Measurements from ENCODE around the gene STARD10. TPM values are rescaled to one million over a fixed set of nuclear protein-coding genes. Genes with fewer than 3 reads are reported as not detected.
A peak's percentile ranks its signal among the peaks of the same experiment; 100 is the strongest.

STARD10 gene
- total RNA-seq, 2 donors from 2014 or later, result 87.4 to 93.9 TPM

GRCh38 chr11:72723508-72723907, 70.3 kb downstream of the STARD10 start:
- intact Hi-C loops (cut with DNase I), result loop anchor here (10.0 kb wide), 1 partner anchor 451 kb away; no protein-coding TSS in a partner anchor
- ATAC-seq (no peak), DNase-seq (no peak)

GRCh38 chr11:72722050-72722748, 71.6 kb downstream of the STARD10 start:
- DNase-seq, result peak; percentile 90
- peak; percentile 86 to 87 for ATAC-seq
- intact Hi-C loops (cut with DNase I), result loop anchor here (10.0 kb wide), 1 partner anchor 453 kb away; no protein-coding TSS in a partner anchor

GRCh38 chr11:72721689-72722049, 72.2 kb downstream of the STARD10 start:
- DNase-seq (no peak), ATAC-seq (peak; percentile 10 to 32)
- intact Hi-C loops (cut with DNase I), result loop anchor here (10.0 kb wide), 1 partner anchor 453 kb away; no protein-coding TSS in a partner anchor

- DNase-seq (no peak), ATAC-seq (no peak)
- intact Hi-C loops (cut with DNase I), result loop anchor here (10.0 kb wide), 1 partner anchor 454 kb away; no protein-coding TSS in a partner anchor
Observed at GRCh38 chr11:72721276-72721675, 72.6 kb downstream of the STARD10 start.

- no peak for DNase-seq
- intact Hi-C loops (cut with DNase I), result loop anchor here (10.0 kb wide), 1 partner anchor 454 kb away; no protein-coding TSS in a partner anchor
- ATAC-seq, result no peak
Observed at GRCh38 chr11:72720784-72721183, 73.1 kb downstream of the STARD10 start.

DNA sequence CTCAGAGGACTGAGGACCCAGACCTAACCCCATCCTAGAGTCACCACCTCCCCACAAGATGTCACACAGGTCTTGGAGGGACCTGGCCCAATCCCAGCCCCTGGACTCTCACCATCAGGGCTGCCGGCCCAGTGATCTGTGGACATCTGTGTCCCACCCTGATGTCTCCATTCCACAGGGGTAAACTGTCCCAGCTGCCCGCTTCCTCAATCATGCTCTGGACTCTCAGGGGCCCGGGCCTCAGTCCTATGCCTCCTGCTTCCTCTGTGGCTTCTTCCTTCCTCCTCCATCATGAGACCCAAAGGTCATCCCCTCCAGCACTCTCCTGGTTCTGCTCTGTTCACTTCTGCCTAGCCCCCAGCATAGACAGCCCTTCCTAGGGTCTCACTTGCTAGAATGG, 73.8 kb downstream of the STARD10 start:
- DNase-seq (no peak), ATAC-seq (no peak)
- intact Hi-C loops (cut with DNase I), result loop anchor here (10.0 kb wide), 1 partner anchor 455 kb away; no protein-coding TSS in a partner anchor

- intact Hi-C loops (cut with DNase I), result no loop called here
- ATAC-seq (no peak), DNase-seq (no peak)
Observed at GRCh38 chr11:72719551-72719950, 74.3 kb downstream of the STARD10 start.

GRCh38 chr11:72719144-72719543, 74.7 kb downstream of the STARD10 start:
- intact Hi-C loops (cut with DNase I), result no loop called here
- DNase-seq (peak; percentile 62), ATAC-seq (peak; percentile 6 to 25)

DNA sequence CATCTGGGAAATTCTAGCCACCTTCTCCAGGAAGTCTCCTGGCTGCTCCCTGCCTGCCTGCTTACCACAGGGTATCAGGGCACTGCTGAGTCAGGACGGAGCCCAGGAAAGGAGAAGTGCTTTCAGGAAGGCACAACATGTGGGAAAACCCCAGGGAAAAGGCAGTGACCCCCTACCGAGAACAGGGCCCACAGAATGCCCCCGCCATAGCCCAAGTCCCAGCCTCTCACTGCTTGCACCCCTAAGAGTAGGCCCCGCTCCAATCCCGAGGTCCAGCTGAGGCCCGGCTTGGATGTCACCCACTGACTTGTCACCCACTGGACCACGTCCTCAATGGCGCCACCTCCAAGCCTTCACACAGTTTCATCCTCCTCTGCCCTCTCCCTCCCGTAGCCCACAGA, 75.7 kb downstream of the STARD10 start:
- intact Hi-C loops (cut with DNase I), result no loop called here
- no peak for DNase-seq
- no peak for ATAC-seq

DNA sequence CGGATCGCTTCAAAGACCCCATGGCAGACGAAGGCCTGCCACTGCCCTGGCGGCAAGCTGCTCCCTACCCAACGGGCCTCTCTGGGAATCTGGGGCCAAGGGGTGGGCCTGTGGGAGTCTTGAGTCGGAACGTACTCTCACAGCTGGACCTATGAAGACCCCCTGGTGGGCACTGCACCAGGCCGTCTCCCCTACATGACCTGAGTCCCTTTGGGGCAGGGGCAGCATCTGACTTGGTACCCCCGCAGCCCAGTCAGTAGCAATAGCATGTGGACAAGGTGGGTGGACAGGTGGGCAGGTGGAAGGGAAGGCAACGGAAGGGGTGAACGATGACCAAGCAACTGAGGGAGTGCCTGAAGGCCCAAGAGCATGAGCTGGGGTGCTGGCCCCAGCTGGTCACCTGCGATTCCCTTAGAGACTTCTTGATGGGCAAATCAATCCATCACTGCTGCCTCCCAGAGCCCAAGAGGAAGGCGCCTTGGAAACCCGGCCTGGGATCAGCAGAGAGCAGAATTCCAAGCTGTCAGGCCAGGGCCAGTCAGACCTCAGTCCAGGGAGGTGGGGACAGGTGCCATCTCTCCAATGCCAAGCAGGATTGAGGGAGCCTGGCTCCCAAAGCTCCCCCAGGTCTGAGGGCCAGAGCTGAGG, 76.9 kb downstream of the STARD10 start:
- ATAC-seq (no peak), DNase-seq (no peak)
- intact Hi-C loops (cut with DNase I), result no loop called here

GRCh38 chr11:72716290-72716689, 77.6 kb downstream of the STARD10 start:
- no peak for DNase-seq
- intact Hi-C loops (cut with DNase I), result no loop called here
- no peak for ATAC-seq

GRCh38 chr11:72712841-72713240, 81.0 kb downstream of the STARD10 start:
- no peak for DNase-seq
- intact Hi-C loops (cut with DNase I), result no loop called here
- ATAC-seq, result no peak

DNA sequence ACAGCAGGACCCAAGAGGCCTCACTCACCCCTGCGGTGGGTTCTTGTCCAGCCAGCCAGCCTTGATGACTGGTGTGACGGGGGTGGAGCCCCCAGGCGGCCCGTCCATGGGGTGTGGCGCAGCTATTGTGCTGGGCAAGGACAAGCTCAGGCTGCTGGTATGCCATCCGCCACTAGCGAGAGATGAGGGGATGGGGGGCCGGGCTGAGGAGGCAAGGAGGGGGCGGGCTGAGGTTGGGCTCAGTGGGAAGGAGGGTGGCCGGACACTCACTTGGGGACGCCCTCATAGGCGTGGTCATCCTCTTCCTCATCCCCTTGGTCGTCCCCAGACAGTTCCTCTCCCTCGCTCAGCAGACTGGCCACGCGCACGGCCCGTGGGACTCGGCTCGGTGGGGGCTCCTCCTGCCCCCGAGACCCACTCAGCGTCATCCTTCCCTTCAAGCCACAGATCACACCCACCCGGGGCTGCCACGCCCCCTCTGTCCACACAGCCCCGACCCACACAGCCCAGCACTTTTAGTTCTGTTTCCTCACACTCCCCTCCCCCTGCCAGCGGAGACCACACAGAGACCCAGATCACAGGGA, 81.6 kb downstream of the STARD10 start:
- ATAC-seq (peak; percentile 64 to 69), DNase-seq (peak; percentile 69)
- intact Hi-C loops (cut with DNase I), result no loop called here

DNA sequence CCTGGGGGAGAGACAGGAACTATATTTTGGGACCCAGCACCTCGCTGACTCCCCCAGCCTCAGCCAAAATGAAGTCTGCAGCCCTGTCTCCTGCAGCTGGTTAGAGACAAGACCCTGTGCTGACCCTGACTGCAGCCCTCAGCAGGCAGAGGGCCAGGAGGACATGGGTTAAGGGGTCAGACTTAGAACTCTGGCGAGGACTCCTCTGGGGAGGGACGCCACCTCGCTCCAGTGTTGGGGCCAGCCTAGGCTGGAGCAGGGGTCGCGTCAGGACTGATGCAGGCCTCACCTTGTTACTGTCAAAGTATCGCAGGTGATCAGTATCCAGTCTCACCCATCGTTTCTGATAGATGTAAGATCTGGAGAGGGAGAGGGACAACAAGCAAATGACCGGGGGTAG, 82.7 kb downstream of the STARD10 start:
- intact Hi-C loops (cut with DNase I), result no loop called here
- no peak for ATAC-seq
- no peak for DNase-seq

DNA sequence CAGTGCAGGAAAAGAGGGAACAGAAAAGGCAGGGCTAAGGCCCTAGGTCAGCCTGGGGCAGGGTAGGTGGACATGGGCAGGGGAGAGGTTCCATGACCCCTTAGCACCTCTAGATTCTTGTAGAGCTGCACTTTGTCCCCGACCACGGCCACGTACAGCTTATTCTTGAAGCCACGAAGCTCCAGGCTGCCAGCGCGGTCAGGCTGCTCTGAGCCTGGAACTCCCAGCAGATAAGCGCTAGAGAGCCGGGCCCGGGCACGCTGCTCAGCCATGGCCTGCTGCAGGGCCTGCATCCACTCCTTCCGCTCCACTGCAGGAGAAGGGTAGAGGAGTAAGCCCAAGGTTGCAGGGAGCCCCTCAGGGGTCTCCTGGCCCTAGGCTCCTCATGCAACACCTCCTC, 83.6 kb downstream of the STARD10 start:
- DNase-seq, result no peak
- no peak for ATAC-seq
- intact Hi-C loops (cut with DNase I), result no loop called here

DNA sequence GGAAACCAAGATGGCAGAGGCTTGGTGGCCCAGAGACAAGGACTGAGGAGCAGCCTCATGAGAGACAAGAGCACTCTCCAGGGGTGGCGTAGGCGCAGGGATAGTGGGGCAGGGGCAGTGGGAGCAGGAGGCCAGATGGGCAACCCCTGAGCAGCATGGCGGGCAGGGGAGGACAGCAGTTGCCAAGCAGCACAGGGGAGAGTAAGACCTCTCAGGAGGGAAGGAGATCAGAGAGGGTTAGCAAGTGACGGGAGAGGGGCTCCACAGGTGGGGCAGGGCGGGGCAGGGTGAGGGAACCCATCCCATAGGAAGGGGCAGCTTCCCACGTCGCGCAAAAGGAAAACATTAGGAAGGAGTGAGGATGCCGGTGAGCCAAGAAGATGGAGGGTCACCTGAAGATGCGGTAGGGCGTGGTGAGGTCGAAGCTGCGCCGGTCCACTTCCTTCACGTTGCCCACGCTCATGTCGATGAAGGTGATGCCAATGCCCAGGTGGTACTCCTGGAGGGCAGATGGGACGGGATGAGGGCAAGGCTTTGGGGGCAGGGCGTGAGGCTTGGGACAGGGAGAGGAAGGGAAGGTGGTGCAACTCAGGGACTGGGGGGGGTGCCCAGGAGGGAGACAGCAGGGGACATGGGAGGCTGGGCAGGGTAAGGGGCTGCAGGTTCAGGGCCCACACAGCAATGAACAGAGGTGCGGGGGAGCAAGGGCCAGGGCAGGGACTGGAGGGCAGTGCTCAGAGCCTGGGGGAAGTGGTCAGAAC, 84.2 kb downstream of the STARD10 start:
- no peak for DNase-seq
- intact Hi-C loops (cut with DNase I), result no loop called here
- ATAC-seq, result no peak

GRCh38 chr11:72707032-72707431, 86.8 kb downstream of the STARD10 start:
- no peak for ATAC-seq
- no peak for DNase-seq
- intact Hi-C loops (cut with DNase I), result no loop called here

- intact Hi-C loops (cut with DNase I), result no loop called here
- DNase-seq (no peak), ATAC-seq (no peak)
Observed at GRCh38 chr11:72706579-72706978, 87.3 kb downstream of the STARD10 start.

Data from left cardiac atrium (tissue), 4 donors.